NCI-H748 (cell line): Measurements from ENCODE around the gene TMPRSS13.

Experiments used
- DNase-seq: peaks from one replicate; lab custom pipeline; 2025; ENCODE audit not compliant: unreplicated experiment; lab: John Stamatoyannopoulos, UW

TMPRSS13 gene

GRCh38 chr11:117857734-117858414 lies 71.3 kb downstream of the TMPRSS13 start:
- no peak for DNase-seq

GRCh38 chr11:117855912-117856651 lies 73.1 kb downstream of the TMPRSS13 start:
- DNase-seq: no peak

DNA sequence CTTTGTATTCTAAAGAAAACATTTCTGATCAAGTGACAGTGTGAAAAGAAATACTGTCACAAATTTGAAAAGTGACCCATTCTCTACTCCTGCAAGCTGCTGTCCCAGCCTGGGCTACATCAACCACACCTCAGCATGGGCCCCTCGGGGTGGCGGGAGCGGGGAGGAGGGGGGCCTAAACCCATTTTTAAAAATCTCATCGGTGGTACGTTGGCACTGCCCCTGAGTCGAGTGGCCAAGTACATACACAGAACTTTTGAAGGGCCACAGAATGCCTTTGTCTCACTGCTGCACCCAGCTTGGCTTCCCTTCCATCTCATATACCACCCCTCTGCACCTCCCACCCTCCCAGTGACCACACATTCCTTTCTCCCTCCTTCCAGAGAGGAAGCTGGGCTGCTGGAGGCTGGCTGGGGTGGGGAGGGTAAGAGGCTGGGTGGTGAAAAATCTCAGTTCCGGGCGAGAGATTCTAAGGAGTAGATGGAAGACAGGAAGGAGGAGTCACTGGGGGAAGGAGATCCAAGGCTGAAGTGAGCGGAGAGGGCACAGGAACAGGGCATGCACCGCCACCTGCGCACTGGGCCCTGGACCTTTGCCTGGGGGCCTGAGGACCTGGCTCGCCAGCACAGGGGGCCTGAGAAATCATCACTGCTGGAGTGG lies 73.9 kb downstream of the TMPRSS13 start:
- no peak for DNase-seq

DNA sequence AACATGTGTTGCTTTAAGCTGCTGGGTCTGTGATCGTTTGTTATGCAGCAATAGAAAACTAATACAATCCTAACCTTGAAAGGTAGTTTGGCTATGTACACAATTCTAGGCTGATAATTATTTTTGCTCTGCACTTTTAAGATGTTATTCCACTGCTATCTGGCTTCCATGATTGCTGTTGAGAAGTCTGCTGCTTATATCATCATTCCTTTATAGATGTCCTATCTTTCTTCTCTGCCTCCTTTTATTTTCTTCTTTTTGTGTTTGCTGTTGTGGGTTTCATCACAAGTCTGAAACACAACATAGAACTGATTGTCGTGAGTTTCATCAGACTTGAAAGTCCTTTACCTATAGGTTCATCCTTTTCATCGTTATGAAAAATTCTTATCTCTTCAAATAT lies 76.9 kb downstream of the TMPRSS13 start:
- DNase-seq: no peak

DNA sequence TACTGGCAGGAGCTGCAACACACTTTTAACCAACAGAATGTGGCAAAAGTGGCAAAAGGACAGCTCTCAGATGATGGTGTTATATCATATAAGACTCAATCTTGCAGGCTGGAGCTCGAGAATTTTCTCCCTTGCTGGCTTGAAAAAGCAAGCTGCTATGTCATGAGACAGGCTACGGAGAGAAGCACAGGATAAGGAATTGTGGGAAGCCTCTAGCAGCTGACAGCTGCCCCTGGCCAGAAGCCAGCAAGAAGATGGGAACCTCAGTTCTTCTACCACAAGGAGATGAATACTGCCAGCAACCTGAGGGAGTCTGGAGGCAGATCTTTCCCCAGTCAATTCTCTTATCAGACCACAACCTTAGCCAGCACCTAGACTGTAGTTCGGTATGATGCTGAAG lies 77.3 kb downstream of the TMPRSS13 start:
- no peak for DNase-seq

- DNase-seq: no peak
These were observed 78.1 kb downstream of the TMPRSS13 start for GRCh38 chr11:117851106-117851505.
